Hepatocyte (in vitro differentiated cells): ENCODE results near the gene SESN3.

Experiments used
- EZH2 ChIP-seq: fragments of 200-600 bp; sonication (generic); IDR thresholded peaks from 2 replicates; pipeline ENCODE4 v1.6.1; 2016; ENCODE audit warnings: antibody characterized with exemption, mild to moderate bottlenecking, borderline replicate concordance
- EZH2phosphoT487 ChIP-seq: fragments of 200-600 bp; sonication (generic); IDR thresholded peaks from one replicate; pipeline ENCODE4 v1.6.1; 2018; ENCODE audit warnings: antibody characterized with exemption, mild to moderate bottlenecking, low read depth, moderate library complexity; ENCODE audit not compliant: unreplicated experiment, severe bottlenecking
- TF ChIP-seq, protein P1 (sequence below): fragments of 200-600 bp; sonication (generic); IDR thresholded peaks from 2 replicates; pipeline ENCODE4 v1.5.1; 2016; ENCODE audit warnings: antibody characterized with exemption, mild to moderate bottlenecking; ENCODE audit not compliant: poor library complexity

DNA sequence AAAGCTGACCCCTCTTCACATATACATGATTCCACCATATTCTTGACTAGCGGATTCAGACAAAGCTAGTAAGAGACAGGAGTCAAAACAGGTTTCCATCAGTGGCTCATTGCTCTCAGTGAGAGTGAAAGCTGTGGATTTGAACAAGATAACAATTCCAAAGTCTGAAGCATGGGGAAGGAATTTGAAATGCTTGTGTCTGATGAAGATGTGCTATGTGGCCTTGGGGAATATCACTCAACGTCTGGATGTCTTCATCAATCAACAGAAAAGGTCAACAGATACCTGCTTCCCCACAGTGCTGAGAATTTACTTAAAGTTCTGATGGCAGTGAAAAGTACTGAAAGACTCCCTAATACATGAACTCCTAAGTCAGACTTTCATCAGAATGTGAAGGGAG lies 46.9 kb upstream of the SESN3 start:
- TF ChIP-seq, protein P1, sequence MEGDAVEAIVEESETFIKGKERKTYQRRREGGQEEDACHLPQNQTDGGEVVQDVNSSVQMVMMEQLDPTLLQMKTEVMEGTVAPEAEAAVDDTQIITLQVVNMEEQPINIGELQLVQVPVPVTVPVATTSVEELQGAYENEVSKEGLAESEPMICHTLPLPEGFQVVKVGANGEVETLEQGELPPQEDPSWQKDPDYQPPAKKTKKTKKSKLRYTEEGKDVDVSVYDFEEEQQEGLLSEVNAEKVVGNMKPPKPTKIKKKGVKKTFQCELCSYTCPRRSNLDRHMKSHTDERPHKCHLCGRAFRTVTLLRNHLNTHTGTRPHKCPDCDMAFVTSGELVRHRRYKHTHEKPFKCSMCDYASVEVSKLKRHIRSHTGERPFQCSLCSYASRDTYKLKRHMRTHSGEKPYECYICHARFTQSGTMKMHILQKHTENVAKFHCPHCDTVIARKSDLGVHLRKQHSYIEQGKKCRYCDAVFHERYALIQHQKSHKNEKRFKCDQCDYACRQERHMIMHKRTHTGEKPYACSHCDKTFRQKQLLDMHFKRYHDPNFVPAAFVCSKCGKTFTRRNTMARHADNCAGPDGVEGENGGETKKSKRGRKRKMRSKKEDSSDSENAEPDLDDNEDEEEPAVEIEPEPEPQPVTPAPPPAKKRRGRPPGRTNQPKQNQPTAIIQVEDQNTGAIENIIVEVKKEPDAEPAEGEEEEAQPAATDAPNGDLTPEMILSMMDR, result no peak
- TF ChIP-seq EZH2 (no peak), EZH2phosphoT487 (no peak)
